ENCODE results near the gene COL27A1.

DNA sequence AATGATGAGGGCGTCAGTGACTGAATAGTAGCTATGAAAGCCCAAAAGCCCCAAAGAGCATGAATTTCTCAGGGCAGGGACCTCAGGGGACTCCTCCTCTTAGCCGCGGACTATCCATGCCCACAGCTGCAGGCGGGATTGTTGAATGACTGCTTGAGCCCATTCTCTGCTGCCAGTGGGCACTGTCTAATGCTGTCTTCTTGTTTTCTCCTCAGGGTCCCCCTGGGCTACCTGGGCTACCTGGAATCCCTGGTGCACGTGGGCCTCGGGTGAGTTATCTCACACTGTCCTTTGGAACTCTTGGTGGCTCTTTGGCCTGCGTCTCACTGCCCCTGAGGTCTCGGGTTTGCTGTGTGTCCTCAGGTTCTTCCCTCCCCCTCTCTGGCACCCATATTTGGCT, 22.7 kb downstream of the COL27A1 start:
- TF ChIP-seq, protein P1, sequence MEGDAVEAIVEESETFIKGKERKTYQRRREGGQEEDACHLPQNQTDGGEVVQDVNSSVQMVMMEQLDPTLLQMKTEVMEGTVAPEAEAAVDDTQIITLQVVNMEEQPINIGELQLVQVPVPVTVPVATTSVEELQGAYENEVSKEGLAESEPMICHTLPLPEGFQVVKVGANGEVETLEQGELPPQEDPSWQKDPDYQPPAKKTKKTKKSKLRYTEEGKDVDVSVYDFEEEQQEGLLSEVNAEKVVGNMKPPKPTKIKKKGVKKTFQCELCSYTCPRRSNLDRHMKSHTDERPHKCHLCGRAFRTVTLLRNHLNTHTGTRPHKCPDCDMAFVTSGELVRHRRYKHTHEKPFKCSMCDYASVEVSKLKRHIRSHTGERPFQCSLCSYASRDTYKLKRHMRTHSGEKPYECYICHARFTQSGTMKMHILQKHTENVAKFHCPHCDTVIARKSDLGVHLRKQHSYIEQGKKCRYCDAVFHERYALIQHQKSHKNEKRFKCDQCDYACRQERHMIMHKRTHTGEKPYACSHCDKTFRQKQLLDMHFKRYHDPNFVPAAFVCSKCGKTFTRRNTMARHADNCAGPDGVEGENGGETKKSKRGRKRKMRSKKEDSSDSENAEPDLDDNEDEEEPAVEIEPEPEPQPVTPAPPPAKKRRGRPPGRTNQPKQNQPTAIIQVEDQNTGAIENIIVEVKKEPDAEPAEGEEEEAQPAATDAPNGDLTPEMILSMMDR (conservative IDR thresholded peaks at IDR 0.05; ENCODE audit: low read depth, low read length) = no peak
- TF ChIP-seq EZH2 (IDR thresholded peaks at IDR 0.05; ENCODE audit: borderline replicate concordance, low read depth, low read length, poor library complexity, severe bottlenecking) = no peak

Data from A673 (cell line).